ENCODE measurements around the gene GPR141. TPM values are rescaled to one million over a fixed set of nuclear protein-coding genes. Genes with fewer than 3 reads are reported as not detected.

GPR141 gene
- total RNA-seq, 1 donor from 2014 or later: 0.33 TPM

GRCh38 chr7:37751096-37751495 lies 67.5 kb downstream of the GPR141 start:
- intact Hi-C loops (cut with micrococcal nuclease): no loop called here
- TF ChIP-seq CTCF (IDR thresholded peaks at IDR 0.05; ENCODE audit: borderline replicate concordance): no peak
- Histone ChIP-seq H3K4me1 (peaks cover 24% of the 10 kb centered on the region), H3K36me3 (no peaks in the 10 kb centered on the region), H3K27me3 (ENCODE audit: low read depth) (no peaks in the 10 kb centered on the region), H3K4me3 (no peak overlapping the region), H3K9me3 (replicated peaks) (no peaks in the 10 kb centered on the region), H3K27ac (replicated peaks) (no peak overlapping the region)
- DNase-seq: no peak

- no peaks in the 10 kb centered on the region for H3K27me3 ChIP-seq (ENCODE audit: low read depth)
- H3K27ac ChIP-seq (replicated peaks): no peak overlapping the region
- no peak for DNase-seq
- intact Hi-C loops (cut with micrococcal nuclease): no loop called here
- H3K36me3 ChIP-seq: no peaks in the 10 kb centered on the region
- no peak for TF ChIP-seq CTCF (IDR thresholded peaks at IDR 0.05; ENCODE audit: borderline replicate concordance)
- no peaks in the 10 kb centered on the region for H3K9me3 ChIP-seq (replicated peaks)
- peaks cover 38% of the 10 kb centered on the region for H3K4me1 ChIP-seq
- H3K4me3 ChIP-seq: no peak overlapping the region
Observed at GRCh38 chr7:37753398-37754050, 70.0 kb downstream of the GPR141 start.

- TF ChIP-seq CTCF (IDR thresholded peaks at IDR 0.05; ENCODE audit: borderline replicate concordance): no peak
- no peak for DNase-seq
- Histone ChIP-seq H3K4me3 (no peak overlapping the region), H3K36me3 (no peaks in the 10 kb centered on the region), H3K9me3 (replicated peaks) (no peaks in the 10 kb centered on the region), H3K27me3 (ENCODE audit: low read depth) (no peaks in the 10 kb centered on the region), H3K27ac (replicated peaks) (no peak overlapping the region), H3K4me1 (peaks cover 37% of the 10 kb centered on the region)
- intact Hi-C loops (cut with micrococcal nuclease): no loop called here
Observed at GRCh38 chr7:37756797-37757551, 73.4 kb downstream of the GPR141 start.

- DNase-seq: no peak
- H3K27me3 ChIP-seq (ENCODE audit: low read depth): no peaks in the 10 kb centered on the region
- H3K27ac ChIP-seq (replicated peaks): no peak overlapping the region
- no peaks in the 10 kb centered on the region for H3K36me3 ChIP-seq
- no peak overlapping the region for H3K4me3 ChIP-seq
- no peak for TF ChIP-seq CTCF (IDR thresholded peaks at IDR 0.05; ENCODE audit: borderline replicate concordance)
- no peaks in the 10 kb centered on the region for H3K9me3 ChIP-seq (replicated peaks)
- H3K4me1 ChIP-seq: peaks cover 31% of the 10 kb centered on the region
- intact Hi-C loops (cut with micrococcal nuclease): no loop called here
Observed at GRCh38 chr7:37757563-37757962, 74.0 kb downstream of the GPR141 start.

GRCh38 chr7:37758501-37759045 lies 75.0 kb downstream of the GPR141 start:
- Histone ChIP-seq H3K9me3 (replicated peaks) (no peaks in the 10 kb centered on the region), H3K27me3 (ENCODE audit: low read depth) (no peaks in the 10 kb centered on the region), H3K27ac (replicated peaks) (no peak overlapping the region), H3K4me1 (peaks cover 23% of the 10 kb centered on the region), H3K36me3 (no peaks in the 10 kb centered on the region), H3K4me3 (no peak overlapping the region)
- TF ChIP-seq CTCF (IDR thresholded peaks at IDR 0.05; ENCODE audit: borderline replicate concordance): no peak
- no peak for DNase-seq
- intact Hi-C loops (cut with micrococcal nuclease): no loop called here
